SKM-1 (cell line): ENCODE measurements around the gene SLC5A11.
"Not testable (repeated sequence)": the region's sequence is repeated elsewhere in the genome, so short reads cannot be mapped to it uniquely, and the experiment has no call there.

Experiments
- DNase-seq: peaks from one replicate; lab custom pipeline; 2025; ENCODE audit not compliant: unreplicated experiment; lab: John Stamatoyannopoulos, UW

Gene SLC5A11, protein sequence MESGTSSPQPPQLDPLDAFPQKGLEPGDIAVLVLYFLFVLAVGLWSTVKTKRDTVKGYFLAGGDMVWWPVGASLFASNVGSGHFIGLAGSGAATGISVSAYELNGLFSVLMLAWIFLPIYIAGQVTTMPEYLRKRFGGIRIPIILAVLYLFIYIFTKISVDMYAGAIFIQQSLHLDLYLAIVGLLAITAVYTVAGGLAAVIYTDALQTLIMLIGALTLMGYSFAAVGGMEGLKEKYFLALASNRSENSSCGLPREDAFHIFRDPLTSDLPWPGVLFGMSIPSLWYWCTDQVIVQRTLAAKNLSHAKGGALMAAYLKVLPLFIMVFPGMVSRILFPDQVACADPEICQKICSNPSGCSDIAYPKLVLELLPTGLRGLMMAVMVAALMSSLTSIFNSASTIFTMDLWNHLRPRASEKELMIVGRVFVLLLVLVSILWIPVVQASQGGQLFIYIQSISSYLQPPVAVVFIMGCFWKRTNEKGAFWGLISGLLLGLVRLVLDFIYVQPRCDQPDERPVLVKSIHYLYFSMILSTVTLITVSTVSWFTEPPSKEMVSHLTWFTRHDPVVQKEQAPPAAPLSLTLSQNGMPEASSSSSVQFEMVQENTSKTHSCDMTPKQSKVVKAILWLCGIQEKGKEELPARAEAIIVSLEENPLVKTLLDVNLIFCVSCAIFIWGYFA

DNA sequence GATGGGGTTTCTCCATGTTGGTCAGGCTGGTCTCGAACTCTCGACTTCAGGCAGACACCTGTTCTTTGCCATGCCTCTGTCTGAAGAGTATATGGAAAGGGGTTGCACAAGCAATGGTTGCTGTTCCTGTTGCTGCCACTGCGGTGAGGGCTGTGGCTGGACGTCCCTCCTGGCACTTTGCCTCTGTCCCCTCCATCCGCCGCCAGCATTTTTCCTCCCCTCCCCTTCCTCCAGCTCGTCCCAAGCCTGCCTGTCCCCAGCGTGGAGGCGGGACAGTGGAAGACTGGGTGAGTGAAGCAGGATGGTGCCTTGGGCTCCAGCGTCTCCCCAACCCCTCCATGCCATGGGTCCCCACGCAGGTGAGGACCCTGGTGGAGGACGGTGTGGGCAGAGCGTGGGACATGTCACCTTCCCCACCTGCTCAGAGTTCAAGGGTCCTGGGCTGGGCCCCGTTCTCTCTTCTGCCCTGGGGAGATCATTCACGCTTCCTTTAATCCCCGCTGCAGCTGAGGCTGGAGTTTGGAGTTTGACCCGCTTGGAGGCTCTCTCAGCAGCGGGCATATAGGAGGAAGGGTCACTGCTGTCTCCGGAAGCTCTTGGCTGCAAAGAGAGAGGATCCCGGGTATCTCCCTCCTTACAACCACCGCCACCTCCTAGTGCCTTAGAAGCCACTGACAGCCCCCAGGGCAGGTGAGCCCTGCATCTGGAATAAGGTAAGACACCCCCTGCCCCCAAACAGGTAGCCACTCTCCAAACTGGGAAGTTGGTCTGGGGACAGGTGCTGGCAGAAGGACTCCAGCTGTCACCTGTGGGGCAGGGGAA, at the start of gene SLC5A11:
Gene SLC5A11 (plus strand): TSS at position 238 of the 822 bp plus-strand sequence. CDS start 12,681 bp downstream, outside the sequence.
- DNase-seq: no peak

DNA sequence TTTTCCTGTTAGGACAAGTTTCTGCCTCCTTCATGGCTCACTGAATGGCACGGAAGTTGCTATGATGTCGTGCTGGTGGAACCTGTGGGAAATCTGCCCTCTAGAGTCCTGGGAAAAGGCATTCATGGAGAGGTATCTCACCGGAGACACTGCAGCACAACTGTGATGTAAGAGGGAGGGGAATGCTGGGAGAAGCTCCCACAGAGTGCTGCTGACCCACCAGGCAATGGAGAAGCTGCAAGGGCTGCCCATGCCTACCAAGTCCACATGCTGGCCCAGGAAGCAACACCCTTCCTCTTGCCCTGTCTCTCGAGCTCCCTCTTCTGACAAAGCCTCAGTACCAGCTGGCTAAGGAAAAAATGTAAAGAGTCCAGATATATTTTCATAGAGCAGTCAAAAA, 45.2 kb upstream of the SLC5A11 start:
- DNase-seq: no peak

DNA sequence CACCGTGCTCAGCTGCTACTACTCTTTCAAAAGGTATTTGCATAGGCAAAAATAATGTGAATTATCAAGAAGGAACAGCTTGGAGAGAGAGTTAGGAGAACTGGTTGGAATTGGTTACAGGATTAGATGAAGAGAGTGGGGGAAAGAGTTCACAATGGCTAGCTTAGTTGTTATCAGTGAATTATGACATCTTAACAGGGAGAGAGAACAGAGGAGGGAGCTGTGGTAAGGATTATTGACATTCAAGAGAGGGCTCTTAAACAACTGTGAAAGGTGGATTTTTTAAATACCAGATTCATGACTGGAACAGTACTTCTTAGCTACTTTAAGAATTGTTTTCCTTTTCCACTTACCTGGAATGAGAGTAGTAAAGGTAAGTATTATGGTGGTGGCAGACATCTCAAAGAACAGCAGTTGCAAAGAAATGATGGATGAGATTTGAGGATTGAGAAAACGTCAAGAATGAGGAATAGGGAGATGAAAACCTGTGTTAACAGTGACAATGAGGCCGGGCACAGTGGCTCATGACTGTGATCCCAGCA, 43.9 kb upstream of the SLC5A11 start:
- no peak for DNase-seq

DNA sequence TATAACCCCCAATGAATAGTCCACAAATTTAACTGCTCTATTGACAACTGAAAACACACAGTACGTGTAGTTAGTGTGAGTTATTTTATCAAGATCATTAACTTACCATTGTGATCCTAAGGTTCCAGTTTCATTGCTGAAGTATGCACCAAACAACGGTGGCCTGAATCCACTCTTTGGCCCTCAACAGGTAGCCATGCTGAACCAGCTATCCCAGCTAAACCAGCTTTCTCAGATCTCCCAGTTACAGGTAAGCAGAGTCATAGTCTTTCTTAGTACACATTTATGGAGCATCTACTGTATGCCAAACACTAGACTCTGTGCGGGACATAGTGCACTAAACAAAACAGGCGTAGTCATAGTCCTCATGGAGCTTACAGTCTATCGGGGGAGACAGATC, 40.3 kb upstream of the SLC5A11 start:
- DNase-seq: no peak

DNA sequence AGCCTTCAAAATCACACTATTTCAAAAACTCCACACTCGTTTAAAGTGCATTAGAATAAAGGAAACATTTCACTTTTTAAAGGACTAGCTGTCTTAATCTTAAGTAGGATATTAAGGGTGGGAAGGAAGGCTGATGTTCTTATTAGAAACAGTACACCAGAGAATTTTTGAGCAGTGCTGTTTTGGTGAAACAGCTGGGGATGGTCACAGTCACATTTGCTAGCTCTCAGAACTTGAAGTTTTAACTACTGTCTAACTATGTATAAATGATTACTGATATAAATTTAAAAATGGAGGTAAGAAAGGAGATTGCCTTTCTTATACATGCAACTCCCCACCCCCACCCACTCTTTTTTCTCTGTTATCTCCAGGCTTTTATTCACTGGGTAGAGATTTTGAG, 38.5 kb upstream of the SLC5A11 start:
- no peak for DNase-seq

DNA sequence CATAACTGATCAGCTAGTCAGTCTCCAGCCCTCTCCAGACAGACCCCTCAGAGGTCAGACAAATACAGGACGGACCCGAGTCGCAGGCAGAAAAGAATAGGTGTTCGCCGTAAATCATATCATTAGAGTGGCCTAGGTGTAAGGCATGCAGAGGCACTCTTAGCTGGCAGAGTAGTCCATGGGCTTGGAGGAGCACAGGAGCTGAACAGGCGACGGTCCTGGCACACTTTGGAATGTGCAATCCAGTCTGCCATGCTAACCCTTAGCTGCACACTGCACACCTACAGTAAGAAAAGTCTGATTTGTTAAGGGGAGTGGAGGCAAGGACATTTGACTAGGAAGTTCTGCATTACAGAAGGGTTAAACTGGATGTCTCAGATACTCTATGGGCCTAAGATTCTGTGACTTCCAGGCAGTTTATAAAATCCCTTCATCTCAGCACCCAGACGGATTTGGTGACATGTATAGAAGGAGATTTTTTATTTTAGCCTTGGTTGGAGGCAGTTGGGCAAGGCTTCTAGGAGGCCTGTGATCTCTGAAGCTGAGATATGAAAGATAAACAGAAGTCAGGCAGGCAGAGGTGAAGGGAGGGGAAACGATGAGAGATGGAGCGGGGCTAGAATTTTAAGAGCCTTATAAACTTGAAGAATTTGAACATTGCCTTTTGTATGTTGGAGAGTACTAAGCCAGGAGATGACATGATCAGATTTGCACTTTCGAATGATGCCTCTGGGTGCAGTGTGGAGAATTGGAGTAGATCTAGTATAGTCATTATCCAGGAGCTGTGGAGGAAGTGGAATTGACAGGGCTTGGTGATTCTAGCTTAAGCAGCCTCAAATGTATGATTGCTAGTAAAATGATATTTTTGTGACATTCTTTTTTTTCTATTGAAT, 34.6 kb upstream of the SLC5A11 start:
- DNase-seq: no peak

DNA sequence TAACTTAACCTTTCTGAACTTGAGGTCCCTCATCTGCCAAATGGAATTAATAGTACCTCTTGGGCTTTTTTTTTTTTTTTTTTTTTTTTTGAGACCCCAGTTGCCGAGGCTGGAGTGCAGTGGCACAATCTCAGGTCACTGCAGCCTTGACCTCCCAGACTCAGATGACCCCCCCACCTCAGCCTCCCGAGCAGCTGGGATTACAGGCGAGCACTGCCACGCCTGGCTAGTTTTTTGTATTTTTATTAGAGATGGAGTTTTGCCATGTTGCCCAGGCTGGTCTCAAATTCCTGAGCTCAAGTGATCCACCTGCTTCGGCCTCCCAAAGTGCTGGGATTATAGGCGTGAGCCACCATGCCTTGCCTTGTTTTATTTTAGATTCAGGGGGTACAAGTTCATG, 33.0 kb upstream of the SLC5A11 start:
- not testable (repeated sequence) for DNase-seq

DNA sequence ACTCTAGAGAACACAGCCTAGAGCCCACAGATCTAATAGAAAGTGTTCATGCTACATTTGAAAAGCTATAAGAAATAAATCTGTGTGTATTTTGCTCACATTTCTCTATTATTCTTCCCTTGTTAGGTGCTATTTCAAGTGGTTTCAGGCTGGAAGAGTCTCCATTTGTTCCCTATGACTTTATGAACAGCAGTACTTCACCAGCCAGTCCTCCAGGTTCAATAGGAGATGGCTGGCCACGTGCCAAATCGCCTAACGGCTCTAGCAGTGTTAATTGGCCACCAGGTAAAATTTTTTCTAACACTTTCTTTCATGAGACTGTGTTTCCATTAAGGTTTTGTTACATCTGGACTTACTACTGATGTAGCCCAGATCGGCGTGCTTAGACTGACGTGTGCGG, 30.7 kb upstream of the SLC5A11 start:
- DNase-seq: no peak

DNA sequence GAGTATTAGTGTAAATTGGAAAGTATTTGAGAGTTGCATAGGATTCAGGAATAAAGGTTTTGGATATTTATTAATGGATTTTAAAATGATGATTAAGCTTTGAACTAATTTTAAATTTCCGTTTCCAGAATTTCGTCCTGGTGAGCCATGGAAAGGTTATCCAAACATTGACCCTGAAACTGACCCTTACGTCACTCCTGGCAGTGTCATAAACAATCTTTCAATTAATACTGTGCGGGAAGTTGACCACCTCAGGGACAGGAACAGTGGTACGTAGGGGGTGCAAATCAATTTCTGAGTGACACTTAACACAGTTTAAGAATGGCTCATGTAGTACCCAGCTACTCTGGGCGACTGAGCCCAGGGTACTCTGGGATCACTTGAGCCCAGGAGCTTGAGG, 29.1 kb upstream of the SLC5A11 start:
- DNase-seq: no peak

DNA sequence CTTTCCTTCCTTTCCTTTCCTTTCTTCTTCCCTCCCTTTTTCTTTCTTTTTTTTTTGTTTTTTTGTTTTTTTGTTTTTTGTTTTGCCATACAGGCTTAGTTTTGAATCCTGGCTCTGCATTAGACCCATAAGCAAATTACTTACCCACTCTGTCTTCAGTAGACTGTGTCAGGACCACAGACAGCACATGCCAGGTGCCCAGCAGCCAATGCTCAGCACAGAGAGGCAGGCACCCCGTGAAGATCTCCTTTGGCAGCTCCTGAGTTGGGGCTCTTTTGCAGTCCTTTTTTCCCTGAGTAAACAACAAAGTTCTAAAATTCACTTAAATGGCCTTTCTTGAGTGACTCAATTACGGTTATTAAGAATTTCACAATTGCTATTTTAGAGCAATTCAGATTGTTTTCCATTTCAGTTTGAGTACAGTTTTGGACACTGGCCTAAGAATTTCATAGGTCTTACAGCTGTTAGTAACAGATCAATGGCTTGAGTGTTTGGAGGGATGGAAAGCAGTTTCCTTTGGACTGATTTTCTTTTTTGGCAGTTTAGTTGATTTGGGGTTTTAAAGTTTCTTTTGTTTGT, 26.2 kb upstream of the SLC5A11 start:
- no peak for DNase-seq

DNA sequence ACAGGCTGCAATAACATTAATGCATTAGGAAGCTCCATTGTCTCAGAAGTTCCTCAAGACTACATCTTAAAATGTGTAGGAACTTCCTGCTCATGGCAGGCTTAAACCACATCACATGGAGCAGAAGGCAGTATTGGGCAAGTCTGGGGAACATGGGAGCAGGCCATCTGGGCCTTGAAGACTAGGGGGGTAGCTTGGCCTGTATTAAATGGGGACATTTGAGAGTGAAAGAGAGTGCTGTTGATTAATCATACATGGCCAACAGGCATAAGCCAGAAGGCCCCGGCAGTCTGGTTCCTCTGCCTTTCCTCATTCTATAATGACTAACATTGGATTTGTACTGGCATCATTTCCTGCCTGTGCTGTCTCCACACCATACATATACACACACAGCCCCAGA, 25.2 kb upstream of the SLC5A11 start:
- no peak for DNase-seq

DNA sequence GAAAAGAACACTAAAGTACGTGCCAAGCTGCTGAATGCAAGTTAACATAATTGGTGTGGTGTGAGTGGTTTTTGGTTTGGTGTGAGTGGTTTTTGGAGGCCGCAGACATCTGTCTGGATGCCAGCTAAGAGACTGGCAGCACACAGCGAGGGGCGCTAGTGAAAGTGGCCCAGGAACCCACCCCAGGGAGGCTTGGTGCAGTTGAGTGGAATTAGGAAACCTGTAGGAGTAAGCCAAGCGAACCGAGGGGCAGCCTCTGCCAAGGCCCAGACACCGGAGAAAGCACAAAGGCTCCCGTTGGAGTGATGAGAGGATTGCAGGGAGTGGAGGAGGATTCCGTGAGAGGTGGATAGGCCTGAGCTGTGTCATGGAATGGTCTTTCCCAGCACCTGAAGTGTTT, 24.6 kb upstream of the SLC5A11 start:
- no peak for DNase-seq

DNA sequence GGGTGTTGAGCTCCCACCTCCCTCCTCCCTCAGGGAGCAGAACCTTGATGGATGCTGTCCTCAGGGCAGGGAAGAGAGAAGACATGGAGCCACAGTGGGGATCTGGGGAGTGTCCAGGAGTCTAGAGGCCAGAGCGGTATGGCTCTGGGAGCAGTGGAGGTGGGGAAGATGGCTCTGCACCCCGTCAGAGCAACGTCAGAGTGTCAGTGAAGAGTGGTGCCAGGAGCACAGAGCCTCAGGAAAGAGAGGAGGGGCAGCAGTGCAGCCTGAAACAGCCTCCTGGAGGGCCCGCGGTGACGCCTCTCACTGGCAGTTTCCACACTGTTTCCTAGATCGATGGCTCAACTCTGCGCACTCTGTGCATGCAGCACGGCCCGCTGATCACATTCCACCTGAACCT, 23.2 kb upstream of the SLC5A11 start:
- no peak for DNase-seq

DNA sequence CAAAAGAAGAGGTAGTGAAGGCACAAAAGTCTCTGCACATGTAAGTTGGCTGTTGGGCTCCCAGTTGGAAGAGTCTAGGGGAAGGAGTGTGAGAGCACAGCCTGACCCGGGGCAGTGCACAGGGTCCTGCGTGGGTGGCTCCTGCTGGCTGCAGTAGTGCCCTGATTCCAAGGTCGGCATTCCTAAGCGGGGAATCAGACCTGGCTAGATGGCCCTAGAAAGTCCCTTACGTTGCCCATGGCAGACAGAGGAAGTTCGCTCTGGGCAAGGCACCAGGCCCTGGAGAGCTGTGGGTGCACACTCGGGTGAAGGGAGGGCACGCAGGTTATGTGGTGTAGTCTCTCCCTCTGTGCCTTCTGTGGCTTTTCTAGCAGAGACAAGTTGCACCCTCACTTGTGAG, 22.8 kb upstream of the SLC5A11 start:
- no peak for DNase-seq

DNA sequence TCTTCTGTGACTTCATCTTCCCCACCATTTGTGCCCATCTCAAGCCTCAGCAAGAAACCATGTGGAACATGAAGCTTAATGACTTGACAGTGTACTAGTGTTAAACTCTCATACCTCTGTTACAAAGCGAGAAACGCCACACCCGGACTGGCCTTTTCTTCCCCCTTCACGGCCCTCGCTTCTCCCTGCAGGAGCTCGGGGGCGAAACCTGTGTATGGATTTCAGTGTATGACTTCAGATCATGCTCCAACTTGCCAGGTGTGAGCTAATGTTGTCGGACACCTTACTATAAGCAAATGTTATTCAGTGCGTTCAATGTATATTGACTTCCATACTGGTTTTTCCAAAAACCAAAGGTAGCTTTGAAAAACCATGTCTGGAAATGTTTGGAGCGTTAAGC, 20.1 kb upstream of the SLC5A11 start:
- no peak for DNase-seq

DNA sequence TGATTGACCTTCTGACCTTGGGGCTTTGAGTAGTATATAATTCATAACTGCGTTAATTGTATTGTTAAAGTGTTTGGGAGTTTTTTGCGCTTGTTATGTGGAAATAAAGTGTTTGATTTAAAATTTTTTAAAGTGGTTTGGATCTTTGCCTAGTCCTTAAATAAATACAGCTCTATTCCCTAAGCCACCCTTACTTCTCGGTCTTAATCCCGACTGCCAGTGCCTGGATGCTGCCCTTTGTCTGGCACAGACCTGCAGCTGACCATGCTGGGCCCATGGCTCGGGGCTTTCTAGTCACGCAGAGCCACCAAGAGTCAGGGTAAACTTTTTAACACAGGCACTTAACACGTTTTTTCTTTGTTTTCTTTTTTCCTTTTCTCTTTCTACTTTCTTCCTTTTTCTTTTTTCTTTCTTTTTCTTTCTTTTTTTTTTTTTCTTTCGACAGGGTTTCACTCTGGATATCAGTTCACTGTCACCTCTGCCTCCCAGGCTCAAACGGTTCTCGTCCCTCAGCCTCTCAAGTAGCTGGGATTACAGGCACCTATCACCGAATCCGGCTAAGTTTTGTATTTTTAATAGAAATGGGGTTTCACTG, 19.6 kb upstream of the SLC5A11 start:
- no peak for DNase-seq

DNA sequence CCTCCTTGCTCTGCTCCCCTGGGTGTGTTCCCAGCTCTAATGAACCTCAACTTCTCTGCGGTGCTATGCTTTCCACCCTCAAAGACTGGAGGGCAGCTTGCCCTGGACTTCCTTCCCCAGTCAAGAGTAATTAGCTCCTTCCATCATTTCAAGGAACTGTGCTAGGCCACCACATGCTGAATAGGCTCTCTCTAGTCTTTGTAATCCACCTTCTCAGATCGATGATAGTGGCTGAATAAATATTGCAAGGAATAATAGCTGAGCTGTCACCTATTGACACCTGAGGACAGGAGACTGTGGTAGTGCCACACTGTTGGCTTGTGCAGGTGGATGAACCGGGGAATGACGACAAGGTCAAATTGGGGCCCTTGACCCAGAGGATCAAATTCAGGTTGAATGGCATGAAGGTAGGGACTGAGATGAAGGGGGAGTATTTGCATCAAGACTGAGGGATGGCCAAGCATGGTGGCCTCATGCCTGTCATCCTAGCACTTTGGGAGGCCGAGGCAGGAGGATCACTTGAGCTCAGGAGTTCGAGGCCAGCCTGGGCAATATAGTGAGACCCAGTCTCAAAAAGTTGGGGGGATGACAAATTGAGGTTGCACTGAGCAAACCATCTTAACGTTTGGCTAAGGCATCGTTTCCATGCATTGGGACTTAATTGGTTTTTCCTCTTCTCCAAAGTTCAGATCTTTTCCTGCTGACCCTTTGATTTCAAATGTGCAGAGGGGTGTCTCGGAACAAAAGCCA, 18.8 kb upstream of the SLC5A11 start:
- DNase-seq: no peak

DNA sequence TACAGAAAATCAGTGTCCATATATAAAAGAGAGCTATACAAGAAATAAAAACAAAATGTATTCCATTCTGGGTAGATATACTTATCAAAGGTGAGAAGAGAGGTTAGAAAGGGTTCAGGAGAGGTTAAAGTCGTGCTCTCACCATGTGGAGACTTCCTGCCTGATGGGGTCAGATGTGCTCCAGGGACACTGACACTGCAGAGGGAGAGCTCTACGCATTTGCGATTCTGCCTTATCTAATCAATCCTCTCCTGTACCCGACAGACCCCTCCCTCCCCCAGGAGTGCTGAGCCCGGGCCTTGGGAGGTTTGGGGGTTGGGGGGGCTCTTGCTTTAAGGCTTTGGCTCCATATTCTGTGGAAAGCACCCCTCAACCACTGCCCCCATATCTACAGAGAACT, 16.6 kb upstream of the SLC5A11 start:
- DNase-seq: no peak

DNA sequence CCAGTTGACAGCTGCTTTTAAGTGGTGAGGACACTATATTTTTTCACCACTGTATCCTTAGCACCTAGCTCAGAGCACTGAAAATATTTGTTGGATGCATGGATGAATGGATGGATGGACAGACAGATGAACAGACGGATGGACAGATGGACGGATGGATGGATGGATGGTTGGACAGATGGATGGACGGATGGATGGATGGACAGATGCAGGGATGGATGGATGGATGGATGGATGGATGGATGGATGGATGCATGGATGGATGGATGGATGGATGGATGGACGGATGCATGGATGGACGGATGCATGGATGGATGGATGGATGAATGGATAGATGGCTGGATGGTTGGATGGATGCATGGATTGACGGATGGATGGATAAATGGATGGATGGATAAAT, 12.4 kb upstream of the SLC5A11 start:
- DNase-seq: no peak
